ENCODE results near the gene SCAF1. TPM values are rescaled to one million over a fixed set of nuclear protein-coding genes. Genes with fewer than 3 reads are reported as not detected.

SCAF1 gene
- total and polyA plus RNA-seq, 2 of the 13 experiments (the other 11 are each of a cell fraction or from before 2014, with no cell fraction given): 3.3 to 6.1 TPM

GRCh38 chr19:49672131-49672919 lies 30.3 kb downstream of the SCAF1 start (continued):
- TF ChIP-seq KDM6A (CRISPR knock-in tag; IDR thresholded peaks at IDR 0.05; ENCODE audit: low read depth): 0 out of 2 replicates have a peak, but pooled peaks have one; percentile 49
- no peak for TF ChIP-seq ZNF782 (CRISPR knock-in tag; IDR thresholded peaks at IDR 0.05; ENCODE audit: borderline replicate concordance)
- TF ChIP-seq AGO1 (IDR thresholded peaks at IDR 0.05; ENCODE audit: low read depth, low read length, poor library complexity, severe bottlenecking): peak; percentile 66
- TF ChIP-seq SMAD3 (CRISPR knock-in tag; IDR thresholded peaks at IDR 0.05): peak; percentile 71; the same call in 1 of the 2 replicates
- TF ChIP-seq ARID3A (IDR thresholded peaks at IDR 0.05; ENCODE audit: low read depth, low read length): 0 out of 2 replicates have a peak, but pooled peaks have one; percentile 30
- 0 out of 2 replicates have a peak, but pooled peaks have one; percentile 60 for TF ChIP-seq ZNF780A (CRISPR knock-in tag; IDR thresholded peaks at IDR 0.05)
- TF ChIP-seq SP5 (CRISPR knock-in tag; IDR thresholded peaks at IDR 0.05; ENCODE audit: borderline replicate concordance, low read depth): peak; percentile 9; the same call in 1 of the 2 replicates
- TF ChIP-seq HNRNPH1 (optimal IDR thresholded peaks at IDR 0.05; ENCODE audit: low read depth, low read length): no peak
- TF ChIP-seq NR1H2 (CRISPR knock-in tag; IDR thresholded peaks at IDR 0.05; ENCODE audit: borderline replicate concordance, low read depth): no peak
- 0 out of 2 replicates have a peak, but pooled peaks have one; percentile 47 for TF ChIP-seq HOXA5 (CRISPR knock-in tag; IDR thresholded peaks at IDR 0.05)
- peak; percentile 64 for TF ChIP-seq MED1 (CRISPR knock-in tag; IDR thresholded peaks at IDR 0.05)
- peak; percentile 87; the same call in 1 of the 2 replicates for TF ChIP-seq TBP (CRISPR knock-in tag; IDR thresholded peaks at IDR 0.05)
- peak; percentile 48; the same call in 1 of the 2 replicates for TF ChIP-seq BORCS8-MEF2B (CRISPR knock-in tag; IDR thresholded peaks at IDR 0.05)
- TF ChIP-seq PRDM15 (CRISPR knock-in tag; IDR thresholded peaks at IDR 0.05): 0 out of 2 replicates have a peak, but pooled peaks have one; percentile 36
- TF ChIP-seq ZBTB46 (CRISPR knock-in tag; IDR thresholded peaks at IDR 0.05; ENCODE audit: borderline replicate concordance): no peak
- peak; percentile 63; the same call in 1 of the 2 replicates for TF ChIP-seq ZKSCAN8 (CRISPR knock-in tag; IDR thresholded peaks at IDR 0.05; ENCODE audit: borderline replicate concordance)
- peak; percentile 66 for TF ChIP-seq PTBP1 (IDR thresholded peaks at IDR 0.05; ENCODE audit: low read depth, low read length, poor library complexity, severe bottlenecking)
- TF ChIP-seq KLF11 (CRISPR knock-in tag; IDR thresholded peaks at IDR 0.05): peak; percentile 51; the same call in 1 of the 2 replicates
- TF ChIP-seq MAF1 (CRISPR knock-in tag; IDR thresholded peaks at IDR 0.05; ENCODE audit: borderline replicate concordance): no peak
- TF ChIP-seq ZBTB25 (CRISPR knock-in tag; IDR thresholded peaks at IDR 0.05): peak; percentile 63; the same call in 1 of the 2 replicates
- TF ChIP-seq MIER3 (CRISPR knock-in tag; IDR thresholded peaks at IDR 0.05; ENCODE audit: borderline replicate concordance): peak; percentile 79; the same call in 1 of the 2 replicates

Measured in HepG2 (cell line).